Endothelial cell (in vitro differentiated cells): ENCODE data around the gene ZNF777. TPM values are rescaled to one million over a fixed set of nuclear protein-coding genes. Genes with fewer than 3 reads are reported as not detected.
"Not testable (repeated sequence)": the region's sequence is repeated elsewhere in the genome, so short reads cannot be mapped to it uniquely, and the experiment has no call there.

Experiments
- DNase-seq: peaks from one replicate; pipeline ENCODE4 v3.0.0; 2021; ENCODE audit warnings: low spot score
- H3K27ac Mint-ChIP-seq: one replicate; pipeline ENCODE4 v1.8.0; 2021; ENCODE audit warnings: mixed read lengths, inconsistent platforms; ENCODE audit not compliant: unreplicated experiment
- H3K27me3 Mint-ChIP-seq: one replicate; pipeline ENCODE4 v1.8.0; 2021; ENCODE audit warnings: mild to moderate bottlenecking, moderate library complexity, mixed read lengths, inconsistent platforms; ENCODE audit not compliant: unreplicated experiment
- H3K36me3 Mint-ChIP-seq: one replicate; pipeline ENCODE4 v1.8.0; 2021; ENCODE audit warnings: mild to moderate bottlenecking, low read depth, mixed read lengths, inconsistent platforms; ENCODE audit not compliant: unreplicated experiment
- H3K4me1 Mint-ChIP-seq: one replicate; pipeline ENCODE4 v1.8.0; 2021; ENCODE audit warnings: mild to moderate bottlenecking, mixed read lengths, inconsistent platforms; ENCODE audit not compliant: unreplicated experiment
- H3K4me3 Mint-ChIP-seq: one replicate; pipeline ENCODE4 v1.8.0; 2021; ENCODE audit warnings: mild to moderate bottlenecking, mixed read lengths, inconsistent platforms; ENCODE audit not compliant: unreplicated experiment
- H3K9me3 Mint-ChIP-seq: one replicate; pipeline ENCODE4 v1.8.0; 2021; ENCODE audit warnings: mixed read lengths, inconsistent platforms; ENCODE audit not compliant: unreplicated experiment
- total RNA-seq: library from RNA; stranded (reverse); fragmentation: NEBNext Ultra II Directional; extraction: Animal tissue kit (Norgen Biotek cat#: 25700); gene quantifications from one replicate; pipeline ENCODE4 v1.2.1, GENCODE V29; 2021; ENCODE audit not compliant: unreplicated experiment
- TF ChIP-seq, protein P1 (sequence below): fragments of 200-600 bp; sonication (generic); IDR thresholded peaks from one replicate; pipeline ENCODE4 v1.5.0; 2021; ENCODE audit warnings: antibody characterized with exemption; ENCODE audit not compliant: unreplicated experiment

The ZNF777 gene
- total RNA-seq, 1 donor from 2014 or later, result 13.9 TPM

DNA sequence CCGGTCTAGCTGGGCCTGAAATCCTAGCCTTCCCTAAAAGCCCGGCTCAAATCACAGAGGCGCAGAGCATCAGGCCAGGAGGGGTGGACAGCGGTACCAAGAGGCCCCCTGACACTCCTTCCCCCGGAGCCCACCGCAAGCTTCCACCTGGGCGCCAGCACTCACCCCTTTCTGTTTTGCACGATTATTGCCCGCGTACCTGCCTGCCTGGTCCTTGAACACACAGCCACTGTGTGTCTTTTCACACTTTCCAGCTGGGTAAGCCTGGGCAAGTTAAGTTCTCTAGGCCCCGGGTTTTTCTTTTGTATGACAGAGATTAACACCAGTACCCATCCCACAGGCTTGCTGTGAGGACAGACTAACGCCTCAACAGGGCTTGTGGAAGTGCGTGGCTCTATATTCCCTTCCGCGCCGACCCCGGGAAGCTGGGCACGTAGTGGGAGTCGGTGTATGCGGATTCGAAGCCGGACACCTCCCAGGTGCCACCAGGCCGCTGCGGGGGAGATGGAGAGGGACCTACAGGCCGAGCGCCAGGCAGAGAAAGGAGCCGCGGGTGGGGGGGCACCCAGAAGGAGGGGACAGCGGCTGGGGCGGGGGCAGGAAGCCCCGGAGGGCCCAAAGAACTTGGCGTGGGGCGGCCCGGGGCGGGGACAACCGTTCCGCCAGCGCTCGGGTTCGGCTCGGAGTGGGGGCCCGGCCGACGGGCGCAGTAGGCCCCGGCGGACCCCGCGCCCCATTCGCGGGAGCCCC is 36.0 kb upstream of the ZNF777 start:
- Mint-ChIP-seq H3K36me3 (peaks cover 20% of the 10 kb centered on the region), H3K27ac (peak overlapping the region; percentile 87)

DNA sequence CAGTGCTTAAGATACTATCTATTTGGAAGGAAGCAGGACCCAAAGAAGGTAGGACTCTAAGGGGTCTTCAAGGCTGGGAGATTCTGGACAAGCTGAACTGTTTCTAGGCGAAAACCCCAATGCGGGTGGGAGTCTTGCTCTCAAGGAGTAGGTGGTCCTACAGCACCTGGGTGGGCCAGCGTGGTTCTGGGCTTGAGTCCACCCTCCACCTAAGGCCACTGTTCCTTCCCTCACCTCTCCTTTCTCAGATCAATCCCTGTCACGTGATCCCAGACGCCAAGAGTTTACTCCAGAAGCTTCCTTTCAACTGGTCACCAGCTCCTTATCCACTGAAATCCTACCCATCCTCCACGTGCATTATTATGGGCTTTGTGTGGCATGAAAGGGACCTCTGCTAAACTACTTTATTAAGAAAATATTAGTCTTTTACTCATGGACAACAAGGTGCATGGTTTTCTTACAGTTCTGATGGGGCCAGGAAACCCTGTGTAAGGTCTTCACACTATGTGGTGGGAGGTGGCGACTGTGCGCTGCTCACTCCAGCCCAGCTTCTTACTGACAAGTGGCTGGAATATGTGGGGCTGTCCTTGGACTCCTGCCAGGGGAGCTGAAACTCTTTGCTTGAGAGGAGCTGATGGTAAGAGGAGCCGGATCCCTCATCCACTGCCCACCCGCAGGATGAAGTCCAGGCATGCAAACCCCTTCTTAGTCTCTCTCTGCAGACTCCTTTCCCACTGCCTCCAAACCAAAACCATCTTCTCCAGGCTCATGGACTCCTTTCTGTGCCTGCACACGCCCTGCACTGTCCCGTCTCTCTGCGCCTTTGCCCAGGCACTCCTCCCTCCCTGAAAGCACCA is 35.2 kb upstream of the ZNF777 start:
- H3K27ac Mint-ChIP-seq, result peak overlapping the region; percentile 26
- TF ChIP-seq, protein P1, sequence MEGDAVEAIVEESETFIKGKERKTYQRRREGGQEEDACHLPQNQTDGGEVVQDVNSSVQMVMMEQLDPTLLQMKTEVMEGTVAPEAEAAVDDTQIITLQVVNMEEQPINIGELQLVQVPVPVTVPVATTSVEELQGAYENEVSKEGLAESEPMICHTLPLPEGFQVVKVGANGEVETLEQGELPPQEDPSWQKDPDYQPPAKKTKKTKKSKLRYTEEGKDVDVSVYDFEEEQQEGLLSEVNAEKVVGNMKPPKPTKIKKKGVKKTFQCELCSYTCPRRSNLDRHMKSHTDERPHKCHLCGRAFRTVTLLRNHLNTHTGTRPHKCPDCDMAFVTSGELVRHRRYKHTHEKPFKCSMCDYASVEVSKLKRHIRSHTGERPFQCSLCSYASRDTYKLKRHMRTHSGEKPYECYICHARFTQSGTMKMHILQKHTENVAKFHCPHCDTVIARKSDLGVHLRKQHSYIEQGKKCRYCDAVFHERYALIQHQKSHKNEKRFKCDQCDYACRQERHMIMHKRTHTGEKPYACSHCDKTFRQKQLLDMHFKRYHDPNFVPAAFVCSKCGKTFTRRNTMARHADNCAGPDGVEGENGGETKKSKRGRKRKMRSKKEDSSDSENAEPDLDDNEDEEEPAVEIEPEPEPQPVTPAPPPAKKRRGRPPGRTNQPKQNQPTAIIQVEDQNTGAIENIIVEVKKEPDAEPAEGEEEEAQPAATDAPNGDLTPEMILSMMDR, result no peak
- peaks cover 13% of the 10 kb centered on the region for H3K27me3 Mint-ChIP-seq
- peaks cover 24% of the 10 kb centered on the region for H3K36me3 Mint-ChIP-seq
- no peak for DNase-seq
- no peaks in the 10 kb centered on the region for H3K9me3 Mint-ChIP-seq
- H3K4me3 Mint-ChIP-seq, result peak overlapping the region; percentile 97
- H3K4me1 Mint-ChIP-seq, result peaks cover 17% of the 10 kb centered on the region

More for the DNA sequence above, 36.0 kb upstream of the ZNF777 start:
- peak; percentile 38 for DNase-seq
- no peaks in the 10 kb centered on the region for H3K9me3 Mint-ChIP-seq
- H3K27me3 Mint-ChIP-seq, result peaks cover 10% of the 10 kb centered on the region
- H3K4me1 Mint-ChIP-seq, result peaks cover 17% of the 10 kb centered on the region
- H3K4me3 Mint-ChIP-seq, result peak overlapping the region; percentile 97
- TF ChIP-seq, protein P1, result no peak

DNA sequence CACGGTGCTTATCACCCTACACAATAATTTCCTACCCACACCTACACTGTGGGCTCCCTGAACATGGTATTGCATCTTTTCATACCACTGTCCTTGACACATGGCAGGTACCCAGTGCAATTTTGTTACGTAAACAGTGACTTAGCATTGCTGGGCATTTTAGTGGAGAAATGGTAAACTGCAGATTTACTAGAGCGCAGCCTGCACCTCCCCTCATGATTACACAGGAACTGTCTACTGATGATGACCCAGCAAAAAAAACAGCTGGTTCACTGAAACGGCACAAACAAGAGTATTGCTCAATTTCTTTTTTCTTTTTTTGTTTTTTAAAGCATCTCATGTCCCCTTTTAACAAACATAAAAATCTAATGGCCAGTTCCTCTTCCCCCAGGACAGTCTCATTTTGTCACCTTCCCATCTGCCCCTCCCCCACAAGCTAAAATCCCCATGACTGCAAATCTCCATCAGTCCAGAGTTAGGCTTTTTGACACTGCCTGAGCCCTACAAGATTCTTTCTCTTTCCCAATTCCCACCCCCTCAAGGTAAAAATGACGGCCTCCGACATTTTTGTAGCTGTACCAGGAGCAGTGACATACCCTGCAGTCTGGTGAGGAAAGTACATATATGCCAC is 34.0 kb upstream of the ZNF777 start:
- H3K36me3 Mint-ChIP-seq, result peaks cover 35% of the 10 kb centered on the region
- H3K27me3 Mint-ChIP-seq, result peaks cover 13% of the 10 kb centered on the region
- no peak overlapping the region for H3K27ac Mint-ChIP-seq
- peaks cover 17% of the 10 kb centered on the region for H3K4me1 Mint-ChIP-seq
- no peak for DNase-seq
- peak overlapping the region; percentile 77 for H3K4me3 Mint-ChIP-seq
- TF ChIP-seq, protein P1, result no peak
- no peaks in the 10 kb centered on the region for H3K9me3 Mint-ChIP-seq

DNA sequence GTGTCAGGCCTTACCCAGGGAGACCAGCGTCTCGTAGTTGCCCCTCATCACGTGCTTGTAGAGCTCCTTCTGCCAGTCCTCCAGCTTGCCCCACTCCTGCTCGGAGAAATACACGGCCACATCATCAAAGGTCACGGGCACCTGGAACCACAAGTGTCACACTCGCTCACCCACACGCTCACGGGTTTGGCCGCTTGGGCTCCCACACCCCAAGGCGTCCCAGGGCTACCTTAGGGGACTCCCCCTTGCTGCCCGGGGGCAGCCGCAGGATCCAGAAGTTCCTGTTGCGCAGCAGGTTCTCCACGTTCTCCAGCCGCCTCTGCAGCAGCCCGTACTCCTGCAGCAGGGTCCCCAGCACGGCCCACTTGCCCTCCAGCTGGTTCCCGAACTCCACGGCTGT is 33.1 kb upstream of the ZNF777 start:
- peaks cover 44% of the 10 kb centered on the region for H3K36me3 Mint-ChIP-seq
- peaks cover 11% of the 10 kb centered on the region for H3K27me3 Mint-ChIP-seq
- not testable (repeated sequence) for H3K9me3 Mint-ChIP-seq, H3K4me3 Mint-ChIP-seq, H3K27ac Mint-ChIP-seq, DNase-seq
- H3K4me1 Mint-ChIP-seq, result peaks cover 17% of the 10 kb centered on the region

DNA sequence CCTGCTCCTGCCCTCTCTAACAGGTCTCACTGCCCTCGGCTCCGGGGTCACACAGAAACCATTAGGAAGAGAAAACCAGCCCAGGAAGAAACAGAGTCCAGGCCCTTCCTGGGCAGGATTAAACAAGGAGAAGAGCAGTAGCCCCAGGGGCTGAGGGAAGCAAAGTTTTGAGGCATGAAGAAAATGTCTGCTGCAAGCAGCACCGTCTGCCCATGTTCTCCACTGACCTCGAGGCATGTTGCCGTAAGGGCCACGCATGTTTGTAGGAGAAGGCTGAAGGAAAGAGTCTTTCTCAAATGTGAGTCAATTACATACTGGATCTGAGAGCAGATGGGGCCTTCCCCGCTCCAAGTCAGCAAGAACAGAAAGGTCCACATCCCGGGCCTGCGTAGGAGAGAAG is 32.5 kb upstream of the ZNF777 start:
- TF ChIP-seq, protein P1, result no peak
- H3K36me3 Mint-ChIP-seq, result peaks cover 47% of the 10 kb centered on the region
- H3K4me1 Mint-ChIP-seq, result peaks cover 17% of the 10 kb centered on the region
- no peak for DNase-seq
- H3K9me3 Mint-ChIP-seq, result no peaks in the 10 kb centered on the region
- no peak overlapping the region for H3K27ac Mint-ChIP-seq
- peaks cover 11% of the 10 kb centered on the region for H3K27me3 Mint-ChIP-seq
- peak overlapping the region; percentile 24 for H3K4me3 Mint-ChIP-seq
